HepG2 (cell line): Measurements from ENCODE around the gene MRNIP. TPM values are rescaled to one million over a fixed set of nuclear protein-coding genes. Genes with fewer than 3 reads are reported as not detected.

Source experiments
- CC2D1A ChIP-seq: sonication (generic); formaldehyde crosslinking; IDR thresholded peaks from 2 replicates; pipeline ENCODE4 v1.8.1; 2023; ENCODE audit warnings: mild to moderate bottlenecking, missing genetic modification reagents
- ERF ChIP-seq: IDR thresholded peaks from 2 replicates; pipeline ENCODE4 v1.6.1; 2018; ENCODE audit warnings: missing biosample characterization, missing genetic modification reagents
- FOXA3 ChIP-seq: IDR thresholded peaks from 2 replicates; pipeline ENCODE4 v1.6.1; 2016; ENCODE audit warnings: missing genetic modification reagents, missing compliant biosample characterization
- HES4 ChIP-seq: sonication (generic); formaldehyde crosslinking; IDR thresholded peaks from 2 replicates; pipeline ENCODE4 v1.9.0; 2021; ENCODE audit warnings: mild to moderate bottlenecking, missing genetic modification reagents, borderline replicate concordance
- HNRNPK ChIP-seq: fragments of 200-400 bp; formaldehyde crosslinking; IDR thresholded peaks from 2 replicates; pipeline ENCODE4 v1.6.1; 2018; ENCODE audit warnings: low read length, low read depth, moderate library complexity, mild to moderate bottlenecking; ENCODE audit not compliant: poor library complexity, severe bottlenecking
- HOXA3 ChIP-seq: sonication (generic); formaldehyde crosslinking; IDR thresholded peaks from 2 replicates; pipeline ENCODE4 v1.5.0; 2020; ENCODE audit warnings: missing genetic modification reagents
- KMT2B ChIP-seq: IDR thresholded peaks from 2 replicates; pipeline ENCODE4 v1.6.1; 2016; ENCODE audit warnings: missing genetic modification reagents, missing compliant biosample characterization
- MIXL1 ChIP-seq: IDR thresholded peaks from 2 replicates; pipeline ENCODE4 v1.6.1; 2016
- MXD4 ChIP-seq: IDR thresholded peaks from 2 replicates; pipeline ENCODE4 v1.6.1; 2016; ENCODE audit warnings: mild to moderate bottlenecking, missing biosample characterization, missing genetic modification reagents
- SIN3A ChIP-seq: IDR thresholded peaks from 2 replicates; pipeline ENCODE4 v1.6.1; 2011; ENCODE audit warnings: low read depth, mild to moderate bottlenecking, control low read depth, low read length, borderline replicate concordance
- SP2 ChIP-seq: sonication (generic); formaldehyde crosslinking; IDR thresholded peaks from 2 replicates; pipeline ENCODE4 v1.5.1; 2020; ENCODE audit warnings: mild to moderate bottlenecking, missing genetic modification reagents
- SPEN ChIP-seq: sonication (generic); formaldehyde crosslinking; IDR thresholded peaks from 2 replicates; pipeline ENCODE4 v1.5.1; 2020; ENCODE audit warnings: low read depth, mild to moderate bottlenecking, missing genetic modification reagents
- SSRP1 ChIP-seq: IDR thresholded peaks from 2 replicates; pipeline ENCODE4 v1.6.1; 2016; ENCODE audit warnings: control low read depth
- XRCC5 ChIP-seq: fragments of 200-400 bp; formaldehyde crosslinking; optimal IDR thresholded peaks from 2 replicates; pipeline ENCODE3; 2017; ENCODE audit warnings: mild to moderate bottlenecking, low read length
- YEATS2 ChIP-seq: sonication (generic); formaldehyde crosslinking; IDR thresholded peaks from 2 replicates; pipeline ENCODE4 v1.4.0; 2020; ENCODE audit warnings: missing genetic modification reagents, borderline replicate concordance
- YEATS4 ChIP-seq: sonication (generic); formaldehyde crosslinking; IDR thresholded peaks from 2 replicates; pipeline ENCODE4 v1.4.0; 2020; ENCODE audit warnings: missing genetic modification reagents, borderline replicate concordance
- ZIK1 ChIP-seq: sonication (generic); formaldehyde crosslinking; IDR thresholded peaks from 2 replicates; pipeline ENCODE4 v1.5.0; 2020; ENCODE audit warnings: mild to moderate bottlenecking, low read depth, missing genetic modification reagents, borderline replicate concordance
- ZNF263 ChIP-seq: sonication (generic); formaldehyde crosslinking; IDR thresholded peaks from 2 replicates; pipeline ENCODE4 v1.4.0; 2020; ENCODE audit warnings: missing genetic modification reagents
- ZNF430 ChIP-seq: sonication (generic); formaldehyde crosslinking; IDR thresholded peaks from 2 replicates; pipeline ENCODE4 v1.9.0; 2021; ENCODE audit warnings: mild to moderate bottlenecking, missing genetic modification reagents
- ZNF598 ChIP-seq: sonication (generic); formaldehyde crosslinking; IDR thresholded peaks from 2 replicates; pipeline ENCODE4 v1.5.1; 2020; ENCODE audit warnings: mild to moderate bottlenecking, missing genetic modification reagents, borderline replicate concordance
- polyA plus RNA-seq, 8 experiments: library from polyadenylated mRNA; depleted of rRNA in 3 of 8; stranded (reverse) in 7 of 8; unstranded in 1 of 8; fragments of >200 nt; fragmentation: Illumina TruSeq in 4 of 8; extraction: Trizol in 4 of 8; gene quantifications; 2 replicates each; pipeline versions ENCODE4 v1.2.1 to v1.2.3, GENCODE V29; 2011 to 2016; ENCODE audit warnings: low read depth in 4 of 8, missing spikeins in 1 of 8, mixed read lengths in 1 of 8; ENCODE audit not compliant: insufficient read depth in 1 of 8
- total RNA-seq, 5 experiments: library from RNA; depleted of rRNA; stranded (reverse); fragments of >200 nt; fragmentation: Illumina TruSeq; extraction: Trizol; gene quantifications; 2 replicates each; pipeline ENCODE4 v1.2.3, GENCODE V29; 2016; ENCODE audit warnings: low read depth in 1 of 5
- TF ChIP-seq, protein P1 (sequence below): sonication (generic); formaldehyde crosslinking; IDR thresholded peaks from 2 replicates; pipeline ENCODE4 v1.9.0; 2021; ENCODE audit warnings: missing genetic modification reagents, mild to moderate bottlenecking, borderline replicate concordance
- TF ChIP-seq, protein P2 (sequence below): sonication (generic); formaldehyde crosslinking; IDR thresholded peaks from 2 replicates; pipeline ENCODE4 v1.4.0; 2020; ENCODE audit warnings: low read depth, missing genetic modification reagents
- TF ChIP-seq, protein P3 (sequence below): sonication (generic); formaldehyde crosslinking; IDR thresholded peaks from 2 replicates; pipeline ENCODE4 v1.4.0; 2020; ENCODE audit warnings: missing genetic modification reagents
- TF ChIP-seq, protein P4 (sequence below): sonication (generic); formaldehyde crosslinking; IDR thresholded peaks from 2 replicates; pipeline ENCODE4 v1.4.0; 2020; ENCODE audit warnings: missing genetic modification reagents

Gene MRNIP
- total and polyA plus RNA-seq, 2 of the 13 experiments (the other 11 are each of a cell fraction or from before 2014, with no cell fraction given): 15.5 to 34.1 TPM

DNA sequence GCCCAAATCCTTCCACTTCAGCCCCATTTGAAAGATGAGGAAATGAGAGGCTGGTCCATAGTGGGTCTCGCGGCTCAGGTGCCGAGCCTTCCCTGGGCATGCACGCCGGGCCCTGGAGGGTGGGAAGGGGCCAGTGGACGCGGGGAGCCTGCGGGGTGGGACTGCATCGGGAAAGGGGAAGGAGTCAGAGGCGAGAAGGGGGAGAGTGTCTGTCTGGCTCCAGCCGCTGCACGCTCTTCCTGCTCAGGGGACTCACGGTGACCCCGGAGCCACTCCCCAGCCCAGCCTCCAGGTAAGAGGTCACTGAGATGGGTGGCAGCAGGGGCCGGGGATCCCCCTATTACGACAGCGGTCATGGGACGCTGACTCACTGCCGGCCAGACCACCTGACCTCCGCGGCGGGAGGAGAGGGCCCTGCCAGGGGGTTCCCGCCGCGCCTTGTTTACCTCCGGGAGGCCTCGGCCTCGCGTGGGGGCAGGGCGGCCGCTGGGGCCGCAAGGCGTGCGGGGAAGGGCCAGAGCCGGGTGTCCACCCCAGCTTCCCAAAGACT, 39.8 kb downstream of the MRNIP start (continued):
- TF ChIP-seq YEATS4 (CRISPR knock-in tag) (peak; percentile 91), SP2 (CRISPR knock-in tag) (0 out of 2 replicates have a peak, but pooled peaks have one; percentile 31), ZNF430 (CRISPR knock-in tag) (0 out of 2 replicates have a peak, but pooled peaks have one; percentile 63), HNRNPK (peak; percentile 97), ZIK1 (no peak; the same call in 1 of the 2 replicates), SIN3A (peak; percentile 72; the same call in 1 of the 2 replicates), SSRP1 (CRISPR knock-in tag) (no peak), KMT2B (no peak), CC2D1A (CRISPR knock-in tag) (no peak), ERF (CRISPR knock-in tag) (peak; percentile 97), HOXA3 (CRISPR knock-in tag) (peak; percentile 88; the same call in 1 of the 2 replicates), ZNF263 (CRISPR knock-in tag) (no peak), MIXL1 (CRISPR knock-in tag) (peak; percentile 32), YEATS2 (CRISPR knock-in tag) (peak; percentile 85), HES4 (no peak), MXD4 (peak; percentile 27; the same call in 1 of the 2 replicates), SPEN (CRISPR knock-in tag) (peak; percentile 90), ZNF598 (CRISPR knock-in tag) (0 out of 2 replicates have a peak, but pooled peaks have one; percentile 4), FOXA3 (peak; percentile 96), XRCC5 (peak; percentile 47)
- TF ChIP-seq, protein P1, sequence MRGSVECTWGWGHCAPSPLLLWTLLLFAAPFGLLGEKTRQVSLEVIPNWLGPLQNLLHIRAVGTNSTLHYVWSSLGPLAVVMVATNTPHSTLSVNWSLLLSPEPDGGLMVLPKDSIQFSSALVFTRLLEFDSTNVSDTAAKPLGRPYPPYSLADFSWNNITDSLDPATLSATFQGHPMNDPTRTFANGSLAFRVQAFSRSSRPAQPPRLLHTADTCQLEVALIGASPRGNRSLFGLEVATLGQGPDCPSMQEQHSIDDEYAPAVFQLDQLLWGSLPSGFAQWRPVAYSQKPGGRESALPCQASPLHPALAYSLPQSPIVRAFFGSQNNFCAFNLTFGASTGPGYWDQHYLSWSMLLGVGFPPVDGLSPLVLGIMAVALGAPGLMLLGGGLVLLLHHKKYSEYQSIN: no peak
- TF ChIP-seq, protein P2, sequence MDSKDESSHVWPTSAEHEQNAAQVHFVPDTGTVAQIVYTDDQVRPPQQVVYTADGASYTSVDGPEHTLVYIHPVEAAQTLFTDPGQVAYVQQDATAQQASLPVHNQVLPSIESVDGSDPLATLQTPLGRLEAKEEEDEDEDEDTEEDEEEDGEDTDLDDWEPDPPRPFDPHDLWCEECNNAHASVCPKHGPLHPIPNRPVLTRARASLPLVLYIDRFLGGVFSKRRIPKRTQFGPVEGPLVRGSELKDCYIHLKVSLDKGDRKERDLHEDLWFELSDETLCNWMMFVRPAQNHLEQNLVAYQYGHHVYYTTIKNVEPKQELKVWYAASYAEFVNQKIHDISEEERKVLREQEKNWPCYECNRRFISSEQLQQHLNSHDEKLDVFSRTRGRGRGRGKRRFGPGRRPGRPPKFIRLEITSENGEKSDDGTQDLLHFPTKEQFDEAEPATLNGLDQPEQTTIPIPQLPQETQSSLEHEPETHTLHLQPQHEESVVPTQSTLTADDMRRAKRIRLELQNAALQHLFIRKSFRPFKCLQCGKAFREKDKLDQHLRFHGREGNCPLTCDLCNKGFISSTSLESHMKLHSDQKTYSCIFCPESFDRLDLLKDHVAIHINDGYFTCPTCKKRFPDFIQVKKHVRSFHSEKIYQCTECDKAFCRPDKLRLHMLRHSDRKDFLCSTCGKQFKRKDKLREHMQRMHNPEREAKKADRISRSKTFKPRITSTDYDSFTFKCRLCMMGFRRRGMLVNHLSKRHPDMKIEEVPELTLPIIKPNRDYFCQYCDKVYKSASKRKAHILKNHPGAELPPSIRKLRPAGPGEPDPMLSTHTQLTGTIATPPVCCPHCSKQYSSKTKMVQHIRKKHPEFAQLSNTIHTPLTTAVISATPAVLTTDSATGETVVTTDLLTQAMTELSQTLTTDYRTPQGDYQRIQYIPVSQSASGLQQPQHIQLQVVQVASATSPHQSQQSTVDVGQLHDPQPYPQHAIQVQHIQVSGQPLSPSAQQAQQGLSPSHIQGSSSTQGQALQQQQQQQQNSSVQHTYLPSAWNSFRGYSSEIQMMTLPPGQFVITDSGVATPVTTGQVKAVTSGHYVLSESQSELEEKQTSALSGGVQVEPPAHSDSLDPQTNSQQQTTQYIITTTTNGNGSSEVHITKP (CRISPR knock-in tag): peak; percentile 94
- TF ChIP-seq, protein P3, sequence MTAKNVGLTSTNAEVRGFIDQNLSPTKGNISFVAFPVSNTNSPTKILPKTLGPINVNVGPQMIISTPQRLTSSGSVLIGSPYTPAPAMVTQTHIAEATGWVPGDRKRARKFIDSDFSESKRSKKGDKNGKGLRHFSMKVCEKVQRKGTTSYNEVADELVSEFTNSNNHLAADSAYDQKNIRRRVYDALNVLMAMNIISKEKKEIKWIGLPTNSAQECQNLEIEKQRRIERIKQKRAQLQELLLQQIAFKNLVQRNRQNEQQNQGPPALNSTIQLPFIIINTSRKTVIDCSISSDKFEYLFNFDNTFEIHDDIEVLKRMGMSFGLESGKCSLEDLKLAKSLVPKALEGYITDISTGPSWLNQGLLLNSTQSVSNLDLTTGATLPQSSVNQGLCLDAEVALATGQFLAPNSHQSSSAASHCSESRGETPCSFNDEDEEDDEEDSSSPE (CRISPR knock-in tag): peak; percentile 93
- TF ChIP-seq, protein P4, sequence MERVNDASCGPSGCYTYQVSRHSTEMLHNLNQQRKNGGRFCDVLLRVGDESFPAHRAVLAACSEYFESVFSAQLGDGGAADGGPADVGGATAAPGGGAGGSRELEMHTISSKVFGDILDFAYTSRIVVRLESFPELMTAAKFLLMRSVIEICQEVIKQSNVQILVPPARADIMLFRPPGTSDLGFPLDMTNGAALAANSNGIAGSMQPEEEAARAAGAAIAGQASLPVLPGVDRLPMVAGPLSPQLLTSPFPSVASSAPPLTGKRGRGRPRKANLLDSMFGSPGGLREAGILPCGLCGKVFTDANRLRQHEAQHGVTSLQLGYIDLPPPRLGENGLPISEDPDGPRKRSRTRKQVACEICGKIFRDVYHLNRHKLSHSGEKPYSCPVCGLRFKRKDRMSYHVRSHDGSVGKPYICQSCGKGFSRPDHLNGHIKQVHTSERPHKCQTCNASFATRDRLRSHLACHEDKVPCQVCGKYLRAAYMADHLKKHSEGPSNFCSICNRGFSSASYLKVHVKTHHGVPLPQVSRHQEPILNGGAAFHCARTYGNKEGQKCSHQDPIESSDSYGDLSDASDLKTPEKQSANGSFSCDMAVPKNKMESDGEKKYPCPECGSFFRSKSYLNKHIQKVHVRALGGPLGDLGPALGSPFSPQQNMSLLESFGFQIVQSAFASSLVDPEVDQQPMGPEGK (CRISPR knock-in tag): peak; percentile 83; the same call in 1 of the 2 replicates
